SK-N-SH (cell line): ENCODE measurements around the gene SNHG17. TPM values are rescaled to one million over a fixed set of nuclear protein-coding genes. Genes with fewer than 3 reads are reported as not detected.

Experiments
- CTCF ChIA-PET: fragments of 300-600, 350-600 bp; formaldehyde crosslinking; extraction: SDS; loops from one replicate; lab custom pipeline; 2021; lab: Yijun Ruan, JAX
- POLR2A ChIA-PET: fragments of 350-600 bp; sonication (Branson Sonifier 250); formaldehyde crosslinking; extraction: SDS; loops from one replicate; lab custom pipeline; 2020; ENCODE audit warnings: antibody characterized with exemption, inconsistent platforms; lab: Yijun Ruan, JAX
- DNase-seq: peaks from one replicate; pipeline ENCODE4 v3.0.0; 2012
- H2AFZ ChIP-seq: fragments of 200-600 bp; sonication (generic); 2 replicates; pipeline ENCODE4 v1.8.1; 2016; ENCODE audit warnings: antibody characterized with exemption, mild to moderate bottlenecking, low read depth
- H3F3A ChIP-seq: fragments of 200-600 bp; sonication (generic); replicated peaks from 2 replicates; pipeline ENCODE3; 2016; ENCODE audit warnings: antibody characterized with exemption, mild to moderate bottlenecking; ENCODE audit not compliant: insufficient read depth
- H3K27ac ChIP-seq, 2 experiments: fragments of 200-500 bp in 1 of 2; fragments of 200-600 bp in 1 of 2; sonication (Bioruptor generic) in 1 of 2; sonication (generic), shearing (Covaris generic) in 1 of 2; 2 replicates each; pipeline versions ENCODE4 v1.5.1 to v1.6.1; 2014 to 2016; ENCODE audit warnings: low read depth in 2 of 2, inconsistent platforms in 1 of 2, low read length in 1 of 2, mild to moderate bottlenecking in 1 of 2, mixed read lengths in 1 of 2
- H3K27me3 ChIP-seq: fragments of 200-600 bp; sonication (generic), shearing (Covaris generic); 2 replicates; pipeline ENCODE4 v1.6.1; 2016; ENCODE audit warnings: mixed run types; ENCODE audit not compliant: insufficient read depth
- H3K36me3 ChIP-seq, 2 experiments: fragments of 200-500 bp in 1 of 2; fragments of 200-600 bp in 1 of 2; sonication (Bioruptor generic) in 1 of 2; sonication (generic) in 1 of 2; replicated peaks in 1 of 2; 2 replicates each; pipeline versions ENCODE3 to v1.5.1; 2014 to 2016; ENCODE audit warnings: low read length in 1 of 2, mild to moderate bottlenecking in 1 of 2; ENCODE audit not compliant: insufficient read depth in 2 of 2, control insufficient read depth in 1 of 2
- H3K4me1 ChIP-seq, 2 experiments: fragments of 200-500 bp in 1 of 2; fragments of 200-600 bp in 1 of 2; sonication (Bioruptor generic) in 1 of 2; sonication (generic), shearing (Covaris generic) in 1 of 2; 2 replicates each; pipeline versions ENCODE4 v1.5.1 to v1.6.1; 2014 to 2016; ENCODE audit warnings: low read depth in 1 of 2, low read length in 1 of 2, mixed run types in 1 of 2; ENCODE audit not compliant: insufficient read depth in 2 of 2, control insufficient read depth in 1 of 2
- H3K4me2 ChIP-seq: fragments of 200-600 bp; sonication (generic), shearing (Covaris generic); 2 replicates; pipeline ENCODE4 v1.6.1; 2017; ENCODE audit warnings: mixed run types
- H3K4me3 ChIP-seq, 2 experiments: fragments of 200-500 bp in 1 of 2; fragments of 200-600 bp in 1 of 2; sonication (Bioruptor generic) in 1 of 2; sonication (generic), shearing (Covaris generic) in 1 of 2; 2 replicates each; pipeline versions ENCODE4 v1.5.1 to v1.8.1; 2014 to 2016; ENCODE audit warnings: low read depth in 2 of 2, inconsistent platforms in 1 of 2, low read length in 1 of 2, mild to moderate bottlenecking in 1 of 2, mixed read lengths in 1 of 2, moderate library complexity in 1 of 2
- H3K79me2 ChIP-seq: fragments of 200-600 bp; sonication (generic); 2 replicates; pipeline ENCODE4 v1.8.1; 2017; ENCODE audit warnings: mild to moderate bottlenecking; ENCODE audit not compliant: insufficient read depth
- H3K9ac ChIP-seq: fragments of 200-600 bp; sonication (generic); 2 replicates; pipeline ENCODE4 v1.6.1; 2017; ENCODE audit warnings: mixed run types
- H3K9me2 ChIP-seq: fragments of 200-600 bp; sonication (generic); 2 replicates; pipeline ENCODE4 v1.6.1; 2017; ENCODE audit warnings: mixed run types
- H3K9me3 ChIP-seq: fragments of 200-600 bp; sonication (generic); 2 replicates; pipeline ENCODE4 v1.6.1; 2017; ENCODE audit warnings: mixed run types, mild to moderate bottlenecking, moderate library complexity
- H4K20me1 ChIP-seq: fragments of 200-600 bp; sonication (generic); 2 replicates; pipeline ENCODE4 v1.6.1; 2017; ENCODE audit warnings: mild to moderate bottlenecking, mixed run types; ENCODE audit not compliant: insufficient read depth
- CHD2 ChIP-seq: fragments of 150-350 bp; IDR thresholded peaks from 2 replicates; pipeline ENCODE4 v1.6.1; 2018; ENCODE audit warnings: low read length; ENCODE audit not compliant: partially characterized antibody
- ELF1 ChIP-seq: IDR thresholded peaks from 2 replicates; pipeline ENCODE4 v1.4.0; 2012
- EZH2phosphoT487 ChIP-seq: fragments of 200-600 bp; sonication (generic); IDR thresholded peaks from 2 replicates; pipeline ENCODE4 v1.6.1; 2017; ENCODE audit warnings: low read depth, mixed run types, mild to moderate bottlenecking, antibody characterized with exemption, moderate library complexity, borderline replicate concordance
- FOSL2 ChIP-seq: IDR thresholded peaks from 2 replicates; pipeline ENCODE4 v1.4.0; 2012; ENCODE audit warnings: low read depth, mild to moderate bottlenecking, moderate library complexity, borderline replicate concordance
- FOXJ3 ChIP-seq: sonication (generic); formaldehyde crosslinking; IDR thresholded peaks from 2 replicates; pipeline ENCODE4 v1.5.1; 2020; ENCODE audit warnings: mild to moderate bottlenecking, missing genetic modification reagents
- GABPA ChIP-seq: IDR thresholded peaks from 2 replicates; pipeline ENCODE4 v1.4.0; 2012; ENCODE audit warnings: low read depth, mild to moderate bottlenecking
- GATA2 ChIP-seq: sonication (generic); formaldehyde crosslinking; IDR thresholded peaks from 2 replicates; pipeline ENCODE4 v1.5.0; 2020; ENCODE audit warnings: mild to moderate bottlenecking, missing genetic modification reagents
- MAX ChIP-seq: IDR thresholded peaks from 2 replicates; pipeline ENCODE4 v1.4.0; 2012; ENCODE audit warnings: low read depth
- MEF2A ChIP-seq: IDR thresholded peaks from 2 replicates; pipeline ENCODE4 v1.4.0; 2012; ENCODE audit warnings: low read depth, borderline replicate concordance
- NFIC ChIP-seq: IDR thresholded peaks from 2 replicates; pipeline ENCODE4 v1.4.0; 2012; ENCODE audit warnings: borderline replicate concordance
- NRF1 ChIP-seq: IDR thresholded peaks from 2 replicates; pipeline ENCODE4 v1.6.1; 2012; ENCODE audit warnings: low read depth, mild to moderate bottlenecking, low read length
- POLR2AphosphoS5 ChIP-seq: IDR thresholded peaks from 2 replicates; pipeline ENCODE4 v1.6.1; 2012; ENCODE audit warnings: low read depth, low read length
- RAD21 ChIP-seq: IDR thresholded peaks from 2 replicates; pipeline ENCODE4 v1.6.1; 2012; ENCODE audit warnings: mild to moderate bottlenecking, low read length
- SIN3A ChIP-seq: IDR thresholded peaks from 2 replicates; pipeline ENCODE4 v1.6.1; 2012; ENCODE audit warnings: low read depth, mild to moderate bottlenecking, low read length, moderate library complexity, borderline replicate concordance
- SMC3 ChIP-seq: IDR thresholded peaks from 2 replicates; pipeline ENCODE4 v1.6.1; 2012; ENCODE audit warnings: low read depth, low read length, improper control_type of control experiment
- TEAD4 ChIP-seq: IDR thresholded peaks from 2 replicates; pipeline ENCODE4 v1.4.0; 2012; ENCODE audit warnings: mild to moderate bottlenecking, borderline replicate concordance; ENCODE audit not compliant: insufficient read depth
- USF2 ChIP-seq: fragments of 150-350 bp; IDR thresholded peaks from 2 replicates; pipeline ENCODE4 v1.6.1; 2017; ENCODE audit warnings: antibody characterized with exemption, low read length, low read depth, borderline replicate concordance
- YY1 ChIP-seq: IDR thresholded peaks from 2 replicates; pipeline ENCODE4 v1.4.0; 2012; ENCODE audit warnings: low read depth, mild to moderate bottlenecking
- ZBTB33 ChIP-seq: IDR thresholded peaks from 2 replicates; pipeline ENCODE4 v1.4.0; 2012; ENCODE audit warnings: low read depth, borderline replicate concordance
- WGBS: methylation state at CpG from one replicate; pipeline ENCODE4 v1.1.6; 2017; ENCODE audit warnings: low lambda C conversion rate; 5-methylcytosine and 5-hydroxymethylcytosine counted together
- polyA plus RNA-seq, 3 experiments: library from polyadenylated mRNA; depleted of rRNA; stranded (reverse); fragments of >200 nt; gene quantifications; 2 replicates each; pipeline ENCODE4 v1.2.3, GENCODE V29; 2012
- TF ChIP-seq, protein P1 (sequence below): IDR thresholded peaks from 2 replicates; pipeline ENCODE4; 2012
- TF ChIP-seq, protein P2 (sequence below): fragments of 200-600 bp; sonication (generic); IDR thresholded peaks from 2 replicates; pipeline ENCODE4 v1.6.1; 2017; ENCODE audit warnings: antibody characterized with exemption, mild to moderate bottlenecking, moderate library complexity

Gene SNHG17
- polyA plus RNA-seq, 1 of the 3 experiments (the other 2 are of a cell fraction), result 40.3 TPM

GRCh38 chr20:38472513-38473366 is 37.6 kb upstream of the SNHG17 start, which contains the start of gene RALGAPB (continued):
- TF ChIP-seq USF2, result no peak
- no peak for TF ChIP-seq GATA2 (CRISPR knock-in tag)
- TF ChIP-seq NFIC, result no peak
- peak; percentile 77; the same call in 1 of the 2 replicates for TF ChIP-seq ELF1
- TF ChIP-seq MEF2A, result no peak
- TF ChIP-seq SIN3A, result peak; percentile 22; the same call in 1 of the 2 replicates
- peak; percentile 47 for TF ChIP-seq RAD21
- TF ChIP-seq EZH2phosphoT487, result no peak
- TF ChIP-seq, protein P1, sequence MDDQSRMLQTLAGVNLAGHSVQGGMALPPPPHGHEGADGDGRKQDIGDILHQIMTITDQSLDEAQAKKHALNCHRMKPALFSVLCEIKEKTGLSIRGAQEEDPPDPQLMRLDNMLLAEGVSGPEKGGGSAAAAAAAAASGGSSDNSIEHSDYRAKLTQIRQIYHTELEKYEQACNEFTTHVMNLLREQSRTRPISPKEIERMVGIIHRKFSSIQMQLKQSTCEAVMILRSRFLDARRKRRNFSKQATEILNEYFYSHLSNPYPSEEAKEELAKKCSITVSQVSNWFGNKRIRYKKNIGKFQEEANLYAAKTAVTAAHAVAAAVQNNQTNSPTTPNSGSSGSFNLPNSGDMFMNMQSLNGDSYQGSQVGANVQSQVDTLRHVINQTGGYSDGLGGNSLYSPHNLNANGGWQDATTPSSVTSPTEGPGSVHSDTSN, result no peak
- no peak for TF ChIP-seq FOXJ3 (CRISPR knock-in tag)
- TF ChIP-seq GABPA, result peak; percentile 81
- no peak for TF ChIP-seq FOSL2
- peak; percentile 52; the same call in 1 of the 2 replicates for TF ChIP-seq MAX

DNA sequence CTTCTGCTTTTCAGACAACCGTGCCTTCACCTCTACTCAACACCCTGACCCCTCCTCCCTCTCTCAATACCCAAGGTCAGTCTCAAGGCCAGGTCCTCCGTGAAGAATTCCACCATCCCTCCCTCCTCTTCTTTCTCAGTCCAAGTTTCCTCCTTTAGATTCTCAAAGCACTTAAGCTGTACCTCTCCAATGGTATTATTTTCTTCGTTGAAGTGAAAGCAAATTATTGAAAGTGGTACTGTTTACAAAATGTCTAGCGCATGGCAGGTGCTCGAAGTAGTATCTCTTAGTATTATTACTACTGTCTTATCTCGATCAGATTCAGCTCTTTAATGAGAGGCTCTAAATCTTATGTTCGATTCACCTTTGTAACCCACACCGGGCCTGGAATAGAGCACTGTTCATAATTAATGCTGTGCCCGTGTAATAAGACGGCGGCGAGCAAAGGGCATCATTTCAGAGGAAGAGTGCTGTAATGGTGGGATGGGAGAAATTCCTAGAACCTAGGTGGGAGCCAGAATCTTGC is 36.9 kb upstream of the SNHG17 start:
- H3F3A ChIP-seq, result no peaks in the 10 kb centered on the region
- H2AFZ ChIP-seq, result peak overlapping the region; percentile 98
- no peaks in the 10 kb centered on the region for H3K27me3 ChIP-seq
- no peaks in the 10 kb centered on the region for H3K9me2 ChIP-seq
- CTCF ChIA-PET, result interaction anchor here (0.8 to 4.6 kb wide), 12 partner anchors 7 to 127 kb away, joined by 3 to 46 read pairs (median 4); partner anchors contain the start of gene SNHG17
- H3K4me1 ChIP-seq, result peaks cover 0 to 17% of the 10 kb centered on the region in 2 experiments; a peak in 2 of 4 replicates
- 27% methylated on average over 12 of the region's 12 CpGs for WGBS
- TF ChIP-seq YY1, result no peak
- TF ChIP-seq NRF1, result no peak
- no peak for TF ChIP-seq CHD2
- no peak for TF ChIP-seq TEAD4
- TF ChIP-seq POLR2AphosphoS5, result no peak
- TF ChIP-seq GABPA, result no peak
- TF ChIP-seq ZBTB33, result no peak
- TF ChIP-seq FOXJ3 (CRISPR knock-in tag), result no peak
- no peak for TF ChIP-seq USF2
- no peak for TF ChIP-seq NFIC
- no peak for TF ChIP-seq SMC3
- no peak for TF ChIP-seq SIN3A
- no peak for TF ChIP-seq GATA2 (CRISPR knock-in tag)
- TF ChIP-seq MEF2A, result no peak
- TF ChIP-seq, protein P2, sequence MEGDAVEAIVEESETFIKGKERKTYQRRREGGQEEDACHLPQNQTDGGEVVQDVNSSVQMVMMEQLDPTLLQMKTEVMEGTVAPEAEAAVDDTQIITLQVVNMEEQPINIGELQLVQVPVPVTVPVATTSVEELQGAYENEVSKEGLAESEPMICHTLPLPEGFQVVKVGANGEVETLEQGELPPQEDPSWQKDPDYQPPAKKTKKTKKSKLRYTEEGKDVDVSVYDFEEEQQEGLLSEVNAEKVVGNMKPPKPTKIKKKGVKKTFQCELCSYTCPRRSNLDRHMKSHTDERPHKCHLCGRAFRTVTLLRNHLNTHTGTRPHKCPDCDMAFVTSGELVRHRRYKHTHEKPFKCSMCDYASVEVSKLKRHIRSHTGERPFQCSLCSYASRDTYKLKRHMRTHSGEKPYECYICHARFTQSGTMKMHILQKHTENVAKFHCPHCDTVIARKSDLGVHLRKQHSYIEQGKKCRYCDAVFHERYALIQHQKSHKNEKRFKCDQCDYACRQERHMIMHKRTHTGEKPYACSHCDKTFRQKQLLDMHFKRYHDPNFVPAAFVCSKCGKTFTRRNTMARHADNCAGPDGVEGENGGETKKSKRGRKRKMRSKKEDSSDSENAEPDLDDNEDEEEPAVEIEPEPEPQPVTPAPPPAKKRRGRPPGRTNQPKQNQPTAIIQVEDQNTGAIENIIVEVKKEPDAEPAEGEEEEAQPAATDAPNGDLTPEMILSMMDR, result no peak
- TF ChIP-seq, all 33 proteins: peak for 0
- Histone ChIP-seq H3K36me3 (no peaks in the 10 kb centered on the region), H3K4me3 (peak overlapping the region; percentile 79 to 89), H4K20me1 (peaks cover 35% of the 10 kb centered on the region), H3K79me2 (peaks cover 42% of the 10 kb centered on the region), H3K9ac (peak overlapping the region; percentile 1; the same call in 1 of the 2 replicates), H3K27ac (no peak overlapping the region), H3K4me2 (peak overlapping the region; percentile 65), H3K9me3 (no peaks in the 10 kb centered on the region)
- DNase-seq, result no peak
- POLR2A ChIA-PET, result interaction anchor here (1.0 to 2.4 kb wide), 5 partner anchors 25 to 41 kb away, joined by 3 to 22 read pairs (median 3); partner anchors contain the start of gene SNHG17
